Dendritic cell treated with granulocyte-macrophage colony-stimulating factor and Interleukin-4, amounts not matched to agents 40 ng/mL and 50 ng/mL, for 4 days (primary cell): ENCODE data around the gene FKBP7.

Experiments
- H3K27ac Mint-ChIP-seq: one replicate; pipeline ENCODE4 v1.8.0; 2022; ENCODE audit warnings: mild to moderate bottlenecking, mixed read lengths
- H3K27me3 Mint-ChIP-seq: one replicate; pipeline ENCODE4 v1.8.0; 2022; ENCODE audit warnings: mild to moderate bottlenecking, mixed read lengths
- H3K36me3 Mint-ChIP-seq: one replicate; pipeline ENCODE4 v1.8.0; 2022; ENCODE audit warnings: low read depth, mixed read lengths
- H3K4me1 Mint-ChIP-seq: one replicate; pipeline ENCODE4 v1.8.0; 2022; ENCODE audit warnings: low read depth, mixed read lengths
- H3K4me3 Mint-ChIP-seq: one replicate; pipeline ENCODE4 v1.8.0; 2022; ENCODE audit warnings: mild to moderate bottlenecking, moderate library complexity, mixed read lengths
- H3K9me3 Mint-ChIP-seq: one replicate; pipeline ENCODE4 v1.8.0; 2022; ENCODE audit warnings: mixed read lengths
- intact Hi-C: fragments of 100-400 bp; cut with micrococcal nuclease; formaldehyde crosslinking; loops from one replicate; pipeline ENCODE4 v1.15.0; 2022

Gene FKBP7

DNA sequence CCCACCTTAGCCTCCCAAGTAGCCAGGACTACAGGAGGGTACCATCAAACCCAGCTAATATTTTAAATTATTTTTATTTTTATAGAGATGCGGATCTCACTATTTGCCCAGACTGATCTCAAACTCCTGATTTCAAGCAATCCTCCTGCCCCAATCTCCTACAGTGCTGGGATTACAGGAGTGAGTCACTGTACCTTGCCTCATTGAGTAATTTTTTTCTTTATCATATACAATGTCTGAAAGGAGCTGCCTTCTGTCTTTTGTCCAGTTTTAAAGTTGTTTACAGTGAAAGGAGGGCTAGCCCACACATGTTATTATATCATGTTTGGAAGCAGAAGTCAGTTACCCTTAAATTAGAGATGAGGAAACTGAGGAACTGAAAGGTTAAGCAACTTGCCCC, 60.0 kb downstream of the FKBP7 start:
- no peaks in the 10 kb centered on the region for H3K27me3 Mint-ChIP-seq
- H3K36me3 Mint-ChIP-seq, result peaks cover 21% of the 10 kb centered on the region
- no peak overlapping the region for H3K4me3 Mint-ChIP-seq
- no peak overlapping the region for H3K27ac Mint-ChIP-seq
- intact Hi-C loops, result loop anchor here (10.0 kb wide), 1 partner anchor 134 kb away; no protein-coding TSS in a partner anchor
- H3K9me3 Mint-ChIP-seq, result no peaks in the 10 kb centered on the region
- H3K4me1 Mint-ChIP-seq, result peaks cover 33% of the 10 kb centered on the region

DNA sequence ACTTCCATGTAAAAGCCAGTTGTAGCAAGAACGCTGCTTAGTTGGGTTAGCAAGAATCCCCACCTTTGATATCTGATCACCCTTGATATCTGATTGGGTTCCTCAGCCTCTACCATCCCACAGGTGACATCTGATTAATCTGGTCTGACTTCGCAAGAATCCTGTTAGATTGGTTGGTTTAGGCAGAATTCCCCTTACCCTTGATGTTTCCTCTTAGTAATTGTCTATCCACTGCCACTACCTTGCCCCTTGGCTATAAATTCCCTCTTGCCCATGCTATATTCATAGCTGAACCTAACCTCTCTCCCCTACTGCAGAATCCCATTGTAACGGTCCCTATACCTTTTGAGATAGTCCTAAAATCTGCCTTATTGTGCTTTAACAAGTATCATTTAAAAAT, 60.5 kb downstream of the FKBP7 start:
- Mint-ChIP-seq H3K36me3 (peaks cover 24% of the 10 kb centered on the region), H3K9me3 (no peaks in the 10 kb centered on the region), H3K4me3 (no peak overlapping the region), H3K4me1 (peaks cover 38% of the 10 kb centered on the region), H3K27ac (no peak overlapping the region), H3K27me3 (no peaks in the 10 kb centered on the region)
- intact Hi-C loops, result loop anchor here (10.0 kb wide), 1 partner anchor 133 kb away; no protein-coding TSS in a partner anchor

GRCh38 chr2:178415979-178416378, 62.4 kb downstream of the FKBP7 start:
- peaks cover 24% of the 10 kb centered on the region for H3K36me3 Mint-ChIP-seq
- no peak overlapping the region for H3K4me3 Mint-ChIP-seq
- H3K9me3 Mint-ChIP-seq, result no peaks in the 10 kb centered on the region
- H3K27me3 Mint-ChIP-seq, result no peaks in the 10 kb centered on the region
- H3K4me1 Mint-ChIP-seq, result peaks cover 40% of the 10 kb centered on the region
- H3K27ac Mint-ChIP-seq, result no peak overlapping the region
- intact Hi-C loops, result loop anchor here (10.0 kb wide), 1 partner anchor 131 kb away; no protein-coding TSS in a partner anchor

- H3K27me3 Mint-ChIP-seq, result no peaks in the 10 kb centered on the region
- peak overlapping the region; percentile 100 for H3K27ac Mint-ChIP-seq
- intact Hi-C loops, result loop anchor here (1.0 to 10.0 kb wide), 4 partner anchors 17 to 302 kb away; partner anchors contain the start of gene RBM45
- H3K36me3 Mint-ChIP-seq, result peaks cover 16% of the 10 kb centered on the region
- peaks cover 32% of the 10 kb centered on the region for H3K4me1 Mint-ChIP-seq
- no peaks in the 10 kb centered on the region for H3K9me3 Mint-ChIP-seq
- peak overlapping the region; percentile 96 for H3K4me3 Mint-ChIP-seq
Measured at GRCh38 chr2:178414266-178415247, 63.8 kb downstream of the FKBP7 start.
